H1 (cell line): ENCODE results near the gene PCDHGA2. TPM values are rescaled to one million over a fixed set of nuclear protein-coding genes. Genes with fewer than 3 reads are reported as not detected.
A peak's percentile ranks its signal among the peaks of the same experiment; 100 is the strongest.

Source experiments
- CTCF ChIA-PET: fragments of 300-600 bp; sonication (Branson Sonifier 250); formaldehyde crosslinking; loops from one replicate; lab custom pipeline; 2021; ENCODE audit not compliant: partially characterized antibody; lab: Charles Lee
- POLR2A ChIA-PET: fragments of 300-600 bp; sonication (Branson Sonifier 250); formaldehyde crosslinking; loops from one replicate; lab custom pipeline; 2021; ENCODE audit warnings: inconsistent platforms; ENCODE audit not compliant: partially characterized antibody; lab: Charles Lee
- DNase-seq, 2 experiments: peaks; one replicate each; pipeline versions ENCODE4 v3.0.0 to v3.0.0-alpha.2; 2010 to 2022; ENCODE audit warnings: low spot score in 2 of 2, low read depth in 1 of 2, mixed read lengths in 1 of 2
- FAIRE-seq: peaks from 2 replicates; lab custom pipeline; 2011; peaks lifted over from hg19 to GRCh38; lab: Jason Lieb, UNC
- H2AFZ ChIP-seq: 2 replicates; pipeline ENCODE4 v1.8.1; 2012; ENCODE audit warnings: low read length, inconsistent platforms
- H2AK5ac ChIP-seq: 2 replicates; pipeline ENCODE4 v1.6.1; 2013; ENCODE audit warnings: low read depth, low read length
- H2BK120ac ChIP-seq: replicated peaks from 2 replicates; pipeline ENCODE3; 2013; ENCODE audit warnings: low read depth, low read length, inconsistent platforms
- H2BK12ac ChIP-seq: 2 replicates; pipeline ENCODE4 v1.6.1; 2013; ENCODE audit warnings: low read depth, low read length
- H2BK15ac ChIP-seq: 2 replicates; pipeline ENCODE4 v1.6.1; 2013; ENCODE audit warnings: low read length
- H2BK20ac ChIP-seq: 2 replicates; pipeline ENCODE4 v1.6.1; 2013; ENCODE audit warnings: low read length
- H2BK5ac ChIP-seq: 2 replicates; pipeline ENCODE4 v1.6.1; 2013; ENCODE audit warnings: low read depth, low read length
- H3K14ac ChIP-seq: 2 replicates; pipeline ENCODE4 v1.6.1; 2013; ENCODE audit warnings: inconsistent platforms; ENCODE audit not compliant: insufficient read length
- H3K18ac ChIP-seq: 2 replicates; pipeline ENCODE4 v1.6.1; 2013; ENCODE audit warnings: low read length; ENCODE audit errors: extremely low read depth
- H3K23ac ChIP-seq: 2 replicates; pipeline ENCODE4 v1.6.1; 2013; ENCODE audit warnings: inconsistent platforms; ENCODE audit not compliant: insufficient read length
- H3K23me2 ChIP-seq: 2 replicates; pipeline ENCODE4 v1.6.1; 2013; ENCODE audit warnings: low read depth, low read length
- H3K27ac ChIP-seq: 2 replicates; pipeline ENCODE4 v1.6.1; 2011; ENCODE audit warnings: low read depth, low read length, inconsistent platforms
- H3K27me3 ChIP-seq, 4 experiments: replicated peaks in 1 of 4; 1 replicate in 1 of 4; 2 replicates in 3 of 4; pipeline versions ENCODE4 v1.6.1 to v1.8.1; 2011 to 2013; ENCODE audit warnings: low read length in 3 of 4, mild to moderate bottlenecking in 3 of 4, inconsistent platforms in 2 of 4, mixed read lengths in 2 of 4, moderate library complexity in 1 of 4; ENCODE audit not compliant: control insufficient read depth in 3 of 4, insufficient read depth in 3 of 4; ENCODE audit errors: extremely low read depth in 1 of 4
- H3K36me3 ChIP-seq, 4 experiments: 2 replicates each; pipeline versions ENCODE4 v1.6.1 to v1.8.1; 2011 to 2013; ENCODE audit warnings: mild to moderate bottlenecking in 4 of 4, low read length in 3 of 4, moderate library complexity in 2 of 4, control low read depth in 1 of 4, inconsistent platforms in 1 of 4; ENCODE audit not compliant: insufficient read depth in 4 of 4, control insufficient read depth in 2 of 4
- H3K4ac ChIP-seq: replicated peaks from 2 replicates; pipeline ENCODE3; 2013; ENCODE audit warnings: low read length, low read depth, mixed read lengths, inconsistent platforms; ENCODE audit not compliant: insufficient read length
- H3K4me1 ChIP-seq, 4 experiments: replicated peaks in 1 of 4; 1 replicate in 1 of 4; 2 replicates in 3 of 4; pipeline versions ENCODE4 v1.6.1 to v1.8.1; 2011 to 2013; ENCODE audit warnings: low read length in 3 of 4, inconsistent platforms in 2 of 4, mixed read lengths in 1 of 4; ENCODE audit not compliant: insufficient read depth in 4 of 4, control insufficient read depth in 3 of 4
- H3K4me2 ChIP-seq, 2 experiments: 2 replicates each; pipeline versions ENCODE4 v1.6.1 to v1.8.1; 2011 to 2013; ENCODE audit warnings: low read depth in 2 of 2, low read length in 2 of 2, control low read depth in 1 of 2, inconsistent platforms in 1 of 2, mild to moderate bottlenecking in 1 of 2; ENCODE audit not compliant: insufficient read depth in 1 of 2
- H3K4me3 ChIP-seq, 4 experiments: fragments of 200-600, 300-600 bp in 1 of 4; sonication (generic), shearing (Covaris generic), sonication (Bioruptor Twin) in 1 of 4; 2 replicates each; pipeline versions ENCODE4 v1.5.1 to v1.8.1; 2011 to 2016; ENCODE audit warnings: low read length in 4 of 4, low read depth in 3 of 4, control low read depth in 2 of 4, inconsistent platforms in 2 of 4, mild to moderate bottlenecking in 2 of 4, mixed read lengths in 1 of 4, moderate library complexity in 1 of 4; ENCODE audit not compliant: insufficient read depth in 2 of 4; ENCODE audit errors: extremely low read depth in 1 of 4
- H3K56ac ChIP-seq: replicated peaks from 2 replicates; pipeline ENCODE3; 2013; ENCODE audit warnings: low read depth, mild to moderate bottlenecking, mixed read lengths, low read length, inconsistent platforms; ENCODE audit not compliant: insufficient read length
- H3K79me1 ChIP-seq: 2 replicates; pipeline ENCODE4 v1.6.1; 2013; ENCODE audit warnings: low read depth, low read length, control low read depth
- H3K79me2 ChIP-seq, 2 experiments: 2 replicates each; pipeline versions ENCODE4 v1.6.1 to v1.8.1; 2012 to 2013; ENCODE audit warnings: low read length in 2 of 2, mild to moderate bottlenecking in 2 of 2, inconsistent platforms in 1 of 2; ENCODE audit not compliant: insufficient read depth in 2 of 2, control insufficient read depth in 1 of 2
- H3K9ac ChIP-seq, 4 experiments: replicated peaks in 1 of 4; 1 replicate in 1 of 4; 2 replicates in 3 of 4; pipeline versions ENCODE4 v1.6.1 to v1.8.1; 2011 to 2013; ENCODE audit warnings: low read depth in 3 of 4, low read length in 3 of 4, control low read depth in 2 of 4, mild to moderate bottlenecking in 2 of 4, moderate library complexity in 2 of 4, inconsistent platforms in 1 of 4; ENCODE audit errors: extremely low read depth in 1 of 4
- H3K9me3 ChIP-seq, 2 experiments: 2 replicates each; pipeline versions ENCODE4 v1.6.1 to v1.8.1; 2012 to 2013; ENCODE audit warnings: mild to moderate bottlenecking in 2 of 2, moderate library complexity in 2 of 2, control low read depth in 1 of 2, inconsistent platforms in 1 of 2, low read depth in 1 of 2, low read length in 1 of 2, mixed read lengths in 1 of 2; ENCODE audit not compliant: insufficient read depth in 2 of 2
- H4K20me1 ChIP-seq, 2 experiments: replicated peaks in 1 of 2; 2 replicates each; pipeline versions ENCODE3 to v1.8.1; 2011 to 2013; ENCODE audit warnings: inconsistent platforms in 2 of 2, low read length in 2 of 2, mild to moderate bottlenecking in 1 of 2; ENCODE audit not compliant: insufficient read depth in 2 of 2, control insufficient read depth in 1 of 2
- H4K5ac ChIP-seq: 2 replicates; pipeline ENCODE4 v1.6.1; 2013; ENCODE audit warnings: low read length, low read depth, mixed read lengths, inconsistent platforms; ENCODE audit not compliant: insufficient read length
- H4K8ac ChIP-seq: 2 replicates; pipeline ENCODE4 v1.8.0; 2013; ENCODE audit warnings: mild to moderate bottlenecking, moderate library complexity, low read length, inconsistent platforms; ENCODE audit not compliant: insufficient read depth; ENCODE audit errors: extremely low read depth
- H4K91ac ChIP-seq: replicated peaks from 2 replicates; pipeline ENCODE3; 2013; ENCODE audit warnings: low read length, mixed read lengths, inconsistent platforms; ENCODE audit not compliant: insufficient read length
- BACH1 ChIP-seq: IDR thresholded peaks from 2 replicates; pipeline ENCODE4 v1.6.1; 2012; ENCODE audit warnings: low read length, improper control_type of control experiment
- CTCF ChIP-seq, 3 experiments: IDR thresholded peaks; 1 replicate in 2 of 3; 2 replicates in 1 of 3; pipeline versions ENCODE4 v1.5.1 to v1.6.1; 2011; ENCODE audit warnings: low read length in 3 of 3, mild to moderate bottlenecking in 3 of 3, inconsistent platforms in 2 of 3, low read depth in 1 of 3, moderate library complexity in 1 of 3; ENCODE audit not compliant: insufficient read depth in 1 of 3; ENCODE audit errors: control extremely low read depth in 1 of 3
- E2F6 ChIP-seq: IDR thresholded peaks from 2 replicates; pipeline ENCODE4 v1.6.1; 2012; ENCODE audit warnings: inconsistent platforms
- KDM1A ChIP-seq: fragments of 200-600, 300-600 bp; sonication (generic); IDR thresholded peaks from 2 replicates; pipeline ENCODE4 v1.7.1; 2016; ENCODE audit warnings: mild to moderate bottlenecking, low read length, borderline replicate concordance
- RAD21 ChIP-seq, 2 experiments: IDR thresholded peaks in 1 of 2; conservative IDR thresholded peaks in 1 of 2; 2 replicates each; pipeline ENCODE4 v1.6.1; 2011; ENCODE audit warnings: low read depth in 2 of 2, low read length in 2 of 2, improper control_type of control experiment in 1 of 2, inconsistent platforms in 1 of 2, mild to moderate bottlenecking in 1 of 2, moderate library complexity in 1 of 2
- RNF2 ChIP-seq: fragments of 200-900, 300-1000 bp; sonication (generic); IDR thresholded peaks from 2 replicates; pipeline ENCODE4 v1.7.1; 2016; ENCODE audit warnings: borderline replicate concordance, low read depth, mild to moderate bottlenecking, antibody characterized with exemption, low read length; ENCODE audit not compliant: poor library complexity, severe bottlenecking; ENCODE audit errors: missing control alignments
- YY1 ChIP-seq: IDR thresholded peaks from 2 replicates; pipeline ENCODE4 v1.6.1; 2011; ENCODE audit warnings: low read depth, mild to moderate bottlenecking, low read length
- WGBS, 2 experiments: shearing (Covaris generic) in 1 of 2; methylation state at CpG; one replicate each; pipeline versions ENCODE4 v1.1.6 to v1.1.7; 2013 to 2015; ENCODE audit warnings: low lambda C conversion rate in 2 of 2, mixed read lengths in 2 of 2, inconsistent platforms in 1 of 2, low coverage in 1 of 2, missing lambda C conversion rate in 1 of 2; ENCODE audit not compliant: insufficient replicate concordance in 2 of 2, insufficient coverage in 1 of 2, insufficient read length in 1 of 2; ENCODE audit errors: extremely low coverage in 1 of 2, missing lambda C conversion rate in 1 of 2; 5-methylcytosine and 5-hydroxymethylcytosine counted together
- polyA plus RNA-seq, 7 experiments: library from polyadenylated mRNA; depleted of rRNA in 3 of 7; stranded (reverse) in 5 of 7; unstranded in 2 of 7; fragments of >200 nt in 5 of 7; fragments of 200-250 nt in 2 of 7; gene quantifications; 1 replicate in 5 of 7; 2 replicates in 1 of 7; 4 replicates in 1 of 7; pipeline versions ENCODE4 v1.2.1 to v1.2.3, GENCODE V29; 2011 to 2013; ENCODE audit warnings: missing spikeins in 2 of 7, mixed read lengths in 2 of 7
- total RNA-seq: library from RNA; stranded (reverse); fragmentation: NEBNext Ultra II Directional; extraction: Animal tissue kit (Norgen Biotek cat#: 25700); gene quantifications from 2 replicates; pipeline ENCODE4 v1.2.1, GENCODE V29; 2021

Gene PCDHGA2
- total and polyA plus RNA-seq, 2 of the 8 experiments (the other 6 are each of a cell fraction or from before 2014, with no cell fraction given), result 0.32 to 0.39 TPM

DNA sequence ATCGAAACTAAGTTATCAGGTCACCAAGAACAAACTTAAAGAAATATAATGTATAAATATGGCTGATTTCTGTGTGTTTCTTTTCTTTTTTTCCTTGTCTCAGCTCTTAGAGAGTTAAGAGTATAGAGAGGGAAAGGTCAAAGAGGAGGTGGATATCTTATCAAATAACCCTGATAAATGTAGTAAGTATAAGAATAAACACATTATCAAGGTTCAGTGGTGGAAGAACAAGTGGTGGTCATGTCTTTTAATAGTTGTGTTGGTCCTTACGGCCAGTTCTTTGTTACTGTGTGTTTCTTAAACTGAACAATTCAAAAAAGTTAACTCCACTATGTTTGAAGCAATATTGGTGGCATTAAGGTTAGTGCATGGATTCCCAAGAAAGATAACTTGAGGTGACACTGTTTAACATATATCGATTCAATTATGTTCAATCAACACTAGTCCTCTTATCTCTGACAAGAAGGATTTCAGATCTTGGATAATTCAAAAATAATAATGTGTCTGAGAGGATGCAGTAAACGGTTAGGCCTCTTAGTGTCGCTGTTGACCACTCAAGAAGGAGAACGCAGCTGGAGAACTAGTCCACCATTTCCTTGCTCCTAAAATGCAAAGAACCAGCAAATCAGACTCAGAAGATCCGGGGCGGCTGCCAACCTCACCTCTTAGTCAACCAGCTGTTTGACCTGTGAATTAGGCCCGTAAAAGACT lies 4.8 kb downstream of the PCDHGA2 start, which contains the start of gene PCDHGA3:
Gene PCDHGA3, plus strand, starts transcription at position 588 of the 711 bp plus-strand sequence. CDS start 205 bp downstream, outside the sequence.
- H3K14ac ChIP-seq, result no peak within 1 kb of the TSS
- no peaks in the 10 kb centered on the region for H3K79me1 ChIP-seq
- H3K36me3 ChIP-seq, result no peaks in the 10 kb centered on the region
- H3K27ac ChIP-seq, result no peak within 1 kb of the TSS
- H3K4me1 ChIP-seq, result no peaks in the 10 kb centered on the region
- no peak within 1 kb of the TSS for H2BK15ac ChIP-seq
- no peak within 1 kb of the TSS for H3K4me2 ChIP-seq
- no peak within 1 kb of the TSS for H2BK20ac ChIP-seq
- DNase-seq, result no peak
- WGBS, 2 experiments, result 72% methylated on average over 9 of the region's 9 CpGs; no CpG with 5 or more reads in 1 of the 2 experiments
- H2BK12ac ChIP-seq, result no peak within 1 kb of the TSS
- no peak within 1 kb of the TSS for H3K18ac ChIP-seq
- no peak within 1 kb of the TSS for H2AK5ac ChIP-seq
- H2AFZ ChIP-seq, result peak within 1 kb of the TSS; percentile 11; the same call in 1 of the 2 replicates
- no peak within 1 kb of the TSS; the same call in 1 of the 2 replicates for H4K8ac ChIP-seq
- no peak within 1 kb of the TSS for H2BK5ac ChIP-seq
- no peak within 1 kb of the TSS for H3K56ac ChIP-seq
- H4K20me1 ChIP-seq, result no peaks in the 10 kb centered on the region
- H3K23me2 ChIP-seq, result no peaks in the 10 kb centered on the region
- no peaks in the 10 kb centered on the region for H3K79me2 ChIP-seq
- no peak within 1 kb of the TSS for H4K5ac ChIP-seq
- no peak within 1 kb of the TSS for H4K91ac ChIP-seq
- ChIA-PET POLR2A (interaction anchor here (1.0 kb wide), 1 partner anchor 170 kb away, joined by 3 read pairs; no protein-coding TSS in a partner anchor), CTCF (interaction anchor here (0.7 to 4.8 kb wide), 52 partner anchors 8 to 224 kb away, joined by 3 to 21 read pairs (median 4); partner anchors contain the start of genes PCDHB10, PCDHB14, PCDHB15 and PCDHB4)
- H3K9ac ChIP-seq, result no peak within 1 kb of the TSS
- no peak within 1 kb of the TSS for H3K23ac ChIP-seq
- no peak within 1 kb of the TSS for H2BK120ac ChIP-seq
- no peak within 1 kb of the TSS for H3K4ac ChIP-seq
- H3K9me3 ChIP-seq, result peaks cover 33 to 46% of the 10 kb centered on the region in 2 experiments; a peak in 3 of 4 replicates
- H3K4me3 ChIP-seq, result no peak within 1 kb of the TSS; a peak in 1 of 8 replicates
- FAIRE-seq, result peak; percentile 76
- H3K27me3 ChIP-seq, result no peaks in the 10 kb centered on the region
- TF ChIP-seq E2F6 (no peak), RNF2 (no peak), KDM1A (no peak), YY1 (peak; percentile 83), RAD21 (IDR thresholded peaks at IDR 0.05 in 1 of 2, conservative IDR thresholded peaks at IDR 0.05 in 1 of 2; ENCODE audit: low read depth in 2 of 2, low read length in 2 of 2) (peak; percentile 54 to 65), BACH1 (no peak), CTCF (IDR thresholded peaks at IDR 0.05; ENCODE audit: control extremely low read depth in 1 of 3, insufficient read depth in 1 of 3, low read depth in 1 of 3, low read length in 3 of 3) (peak in 2 of 3 experiments; percentile 64 to 68; a peak in 3 of 4 replicates)
